Measurements from ENCODE around the gene FBXL12.
"Not testable (repeated sequence)": the region's sequence is repeated elsewhere in the genome, so short reads cannot be mapped to it uniquely, and the experiment has no call there.

The FBXL12 gene

DNA sequence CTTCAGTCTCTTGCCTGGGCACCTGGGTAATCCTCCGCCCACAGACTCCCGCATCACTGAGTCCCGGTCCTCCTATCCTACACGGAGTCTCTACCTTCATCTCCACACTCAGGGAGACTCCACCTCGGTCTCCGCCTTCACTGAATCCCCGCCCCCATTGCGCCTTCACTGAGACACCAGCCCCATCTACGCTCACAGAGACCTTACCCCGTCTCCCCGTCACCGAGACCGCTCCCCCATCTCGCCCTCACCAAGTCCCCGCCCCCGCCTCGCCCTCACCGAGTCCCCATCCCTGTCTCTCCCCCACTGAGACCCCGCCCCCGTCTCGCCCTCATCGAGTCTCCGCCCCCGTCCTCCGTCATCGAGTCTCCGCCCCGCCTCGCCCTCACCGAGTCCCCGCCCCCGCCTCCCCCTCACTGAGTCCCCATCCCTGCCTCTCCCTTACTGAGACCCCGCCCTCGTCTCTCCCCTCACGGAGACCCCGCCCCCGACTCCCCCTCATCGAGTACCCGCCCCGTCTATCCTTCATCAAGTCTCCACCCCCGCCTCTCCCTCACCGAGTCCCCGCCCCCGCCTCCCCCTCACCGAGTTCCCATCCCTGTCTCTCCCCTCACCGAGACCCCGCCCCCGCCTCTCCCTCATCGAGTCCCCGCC lies 27.2 kb downstream of the FBXL12 start:
- peak; percentile 10 for DNase-seq

GRCh38 chr19:9791073-9791367 lies 27.9 kb downstream of the FBXL12 start:
- DNase-seq, result not testable (repeated sequence)

- not testable (repeated sequence) for DNase-seq
These were observed 29.3 kb downstream of the FBXL12 start for GRCh38 chr19:9789579-9789978.

DNA sequence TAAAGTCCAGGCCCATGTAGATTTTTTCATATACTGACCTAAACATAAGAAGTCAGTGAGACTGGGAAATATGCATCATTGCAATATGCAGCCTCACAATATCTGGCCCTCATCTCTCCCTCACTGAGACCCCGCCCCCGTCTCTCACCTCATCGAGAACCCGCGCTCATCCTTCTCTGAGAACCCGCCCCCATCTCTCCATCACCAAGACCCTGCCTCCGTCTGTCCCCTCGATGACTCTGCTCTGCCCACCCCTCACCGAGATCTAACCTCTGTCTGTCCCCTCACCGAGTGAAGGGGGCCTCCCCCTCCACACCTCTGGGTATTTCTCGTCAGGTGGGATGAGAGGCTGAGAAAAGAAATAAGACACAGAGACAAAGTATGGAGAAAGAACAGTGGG lies 29.8 kb downstream of the FBXL12 start:
- DNase-seq, result no peak

- not testable (repeated sequence) for DNase-seq
These were observed 30.3 kb downstream of the FBXL12 start for GRCh38 chr19:9788604-9789003.

DNA sequence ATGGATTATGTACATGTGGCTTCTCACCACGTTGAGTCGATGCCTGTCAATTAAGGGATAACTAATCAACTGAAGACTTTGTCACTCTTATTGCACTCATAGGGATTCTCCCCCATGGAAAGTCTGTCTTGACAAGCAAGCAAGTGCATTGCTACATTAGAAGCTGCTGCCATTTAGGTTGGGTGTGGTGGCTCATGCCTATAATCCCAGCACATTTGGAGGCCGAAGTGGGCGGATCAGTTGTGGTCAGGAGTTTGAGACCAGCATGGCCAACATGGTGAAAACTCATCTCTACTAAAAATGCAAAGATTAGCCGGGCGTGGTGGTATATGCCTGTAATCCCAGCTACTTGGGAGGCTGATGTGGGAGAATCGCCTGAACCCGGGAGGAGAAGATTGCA lies 32.1 kb downstream of the FBXL12 start:
- DNase-seq, result no peak

- no peak for DNase-seq
These were observed 32.5 kb downstream of the FBXL12 start for GRCh38 chr19:9786342-9786741.

GRCh38 chr19:9785367-9786331 lies 33.2 kb downstream of the FBXL12 start:
- peak; percentile 46 for DNase-seq

DNA sequence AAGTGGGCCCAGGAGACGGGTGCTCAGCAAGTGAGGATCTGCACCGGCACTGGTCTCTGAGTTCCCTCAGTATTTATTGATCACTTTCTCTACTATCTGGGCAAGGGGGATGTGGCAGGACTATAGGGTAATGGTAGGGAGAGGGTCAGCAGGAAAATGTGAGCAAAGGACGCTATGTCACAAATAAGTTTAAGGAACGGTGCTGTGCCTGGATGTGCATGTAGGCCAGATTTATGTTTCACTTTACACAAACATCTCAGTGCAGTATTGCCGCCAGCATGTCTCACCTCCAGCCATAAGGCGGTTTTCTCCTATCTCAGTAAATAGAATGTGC lies 34.7 kb downstream of the FBXL12 start:
- not testable (repeated sequence) for DNase-seq

GRCh38 chr19:9782338-9782737 lies 36.5 kb downstream of the FBXL12 start:
- DNase-seq, result no peak

DNA sequence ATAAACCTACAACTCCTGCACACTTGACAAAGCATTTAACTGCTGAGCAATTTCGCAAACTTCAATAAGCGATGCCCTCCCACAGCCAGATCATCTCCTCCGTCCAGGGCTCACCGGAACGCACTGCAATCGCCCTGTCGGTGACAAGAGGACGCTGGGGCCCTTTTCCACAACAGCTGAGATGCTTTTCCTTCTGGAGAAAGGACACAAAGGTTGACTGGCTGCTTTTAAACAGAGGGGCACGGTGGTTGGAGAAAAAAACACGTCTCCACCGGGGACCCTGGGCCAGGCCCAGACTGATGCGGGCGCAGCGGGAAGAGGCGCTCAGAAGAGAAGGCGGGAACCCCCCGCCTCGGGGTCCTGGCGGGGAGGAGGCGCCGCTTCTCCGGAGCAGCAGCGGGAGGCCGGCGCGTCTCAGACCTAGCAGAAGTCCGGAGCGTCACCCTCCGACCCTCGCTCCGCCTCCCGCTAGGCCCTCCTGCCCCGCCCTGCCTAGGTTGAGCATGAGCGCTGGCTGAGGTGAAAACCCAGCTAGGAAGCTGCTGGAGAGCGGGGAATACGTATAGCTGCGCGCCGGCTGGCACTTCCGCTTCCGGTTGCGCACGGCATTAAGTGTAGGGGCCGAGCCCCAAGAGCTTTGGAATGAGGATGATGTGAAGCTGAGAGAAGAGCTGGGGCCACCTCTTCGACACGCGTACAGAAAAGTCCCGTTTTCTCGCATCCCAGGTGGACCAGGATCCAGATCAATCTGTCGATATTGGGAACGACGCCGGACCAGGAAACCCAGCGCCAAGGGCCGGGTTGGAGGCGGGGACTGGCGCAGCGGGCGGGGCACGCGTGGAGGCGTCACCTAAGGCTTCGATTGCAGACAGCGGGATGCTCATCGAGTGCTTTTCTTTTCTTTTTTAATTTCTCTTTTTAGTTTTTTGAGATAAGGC lies 50.4 kb downstream of the FBXL12 start, which contains the start of gene ZNF846:
Gene ZNF846 (minus strand): TSS at position 564 of the 938 bp plus-strand sequence. CDS start 3,788 bp downstream, outside the sequence.
- peak; percentile 88 for DNase-seq

Data from DMS 273 treated with DMSO at 0.1 percent for 48 hours (cell line).